WTC11 (cell line): ENCODE data around the gene GPR37.

Experiments
- CREM ChIP-seq: sonication (generic); formaldehyde crosslinking; IDR thresholded peaks from 2 replicates; pipeline ENCODE4 v1.8.1; 2022; ENCODE audit warnings: mild to moderate bottlenecking, missing genetic modification reagents, moderate library complexity
- TP53 ChIP-seq: sonication (generic); formaldehyde crosslinking; IDR thresholded peaks from 2 replicates; pipeline ENCODE4 v1.8.1; 2023; ENCODE audit warnings: mild to moderate bottlenecking, missing genetic modification reagents
- TF ChIP-seq, protein P1 (sequence below): fragments of 200-600 bp; IDR thresholded peaks from 2 replicates; pipeline ENCODE4 v1.8.0; 2022; ENCODE audit warnings: antibody characterized with exemption

- TF ChIP-seq CREM (CRISPR knock-in tag) (no peak), TP53 (no peak)
- TF ChIP-seq, protein P1, sequence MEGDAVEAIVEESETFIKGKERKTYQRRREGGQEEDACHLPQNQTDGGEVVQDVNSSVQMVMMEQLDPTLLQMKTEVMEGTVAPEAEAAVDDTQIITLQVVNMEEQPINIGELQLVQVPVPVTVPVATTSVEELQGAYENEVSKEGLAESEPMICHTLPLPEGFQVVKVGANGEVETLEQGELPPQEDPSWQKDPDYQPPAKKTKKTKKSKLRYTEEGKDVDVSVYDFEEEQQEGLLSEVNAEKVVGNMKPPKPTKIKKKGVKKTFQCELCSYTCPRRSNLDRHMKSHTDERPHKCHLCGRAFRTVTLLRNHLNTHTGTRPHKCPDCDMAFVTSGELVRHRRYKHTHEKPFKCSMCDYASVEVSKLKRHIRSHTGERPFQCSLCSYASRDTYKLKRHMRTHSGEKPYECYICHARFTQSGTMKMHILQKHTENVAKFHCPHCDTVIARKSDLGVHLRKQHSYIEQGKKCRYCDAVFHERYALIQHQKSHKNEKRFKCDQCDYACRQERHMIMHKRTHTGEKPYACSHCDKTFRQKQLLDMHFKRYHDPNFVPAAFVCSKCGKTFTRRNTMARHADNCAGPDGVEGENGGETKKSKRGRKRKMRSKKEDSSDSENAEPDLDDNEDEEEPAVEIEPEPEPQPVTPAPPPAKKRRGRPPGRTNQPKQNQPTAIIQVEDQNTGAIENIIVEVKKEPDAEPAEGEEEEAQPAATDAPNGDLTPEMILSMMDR, result no peak
Observed at GRCh38 chr7:124720195-124720594, 45.4 kb downstream of the GPR37 start.
